Activated naive CD8-positive, alpha-beta T cell treated with anti-CD3 and anti-CD28 coated beads, Interleukin-2, amount 50 U/mL, for 16 hours (primary cell): ENCODE data around the gene MRPL42.
"Not testable (repeated sequence)": the region's sequence is repeated elsewhere in the genome, so short reads cannot be mapped to it uniquely, and the experiment has no call there.

ENCODE experiments used
- DNase-seq: peaks from one replicate; pipeline ENCODE4 v3.0.0-alpha.2; 2020; ENCODE audit warnings: low read depth, low spot score

Gene MRPL42

GRCh38 chr12:93541578-93542225, 74.4 kb downstream of the MRPL42 start:
- DNase-seq = no peak

GRCh38 chr12:93547778-93548177, 80.5 kb downstream of the MRPL42 start:
- DNase-seq = no peak

GRCh38 chr12:93549174-93549573, 81.9 kb downstream of the MRPL42 start:
- DNase-seq = no peak

- no peak for DNase-seq
These were observed 83.7 kb downstream of the MRPL42 start for GRCh38 chr12:93550748-93551611.

GRCh38 chr12:93552427-93552826, 85.1 kb downstream of the MRPL42 start:
- no peak for DNase-seq

GRCh38 chr12:93557879-93558278, 90.6 kb downstream of the MRPL42 start:
- DNase-seq = not testable (repeated sequence)

GRCh38 chr12:93558685-93559084, 91.4 kb downstream of the MRPL42 start:
- DNase-seq = not testable (repeated sequence)

- no peak for DNase-seq
These were observed 96.7 kb downstream of the MRPL42 start for GRCh38 chr12:93563807-93564538.

- no peak for DNase-seq
These were observed 98.4 kb downstream of the MRPL42 start for GRCh38 chr12:93565760-93566159.
